Liver (tissue), 3 donors: ENCODE measurements around the gene ZSCAN5A.

Source experiments
- EGR1 ChIP-seq, 2 donors: IDR thresholded peaks; 2 replicates each; pipeline ENCODE4 v1.6.1; 2016 to 2018; ENCODE audit warnings: antibody characterized with exemption in 2 of 2, low read depth in 2 of 2
- GABPA ChIP-seq, 2 donors: IDR thresholded peaks in 1 of 2; conservative IDR thresholded peaks in 1 of 2; 2 replicates each; pipeline ENCODE4 v1.6.1; 2016; ENCODE audit warnings: antibody characterized with exemption in 2 of 2, mild to moderate bottlenecking in 1 of 2, moderate library complexity in 1 of 2
- JUND ChIP-seq, 2 donors: IDR thresholded peaks; 2 replicates each; pipeline ENCODE4 v1.6.1; 2016; ENCODE audit warnings: antibody characterized with exemption in 2 of 2
- TF ChIP-seq, protein P1 (sequence below): fragments of 150-350 bp; IDR thresholded peaks from 2 replicates; pipeline ENCODE4 v1.5.1; 2017; ENCODE audit warnings: improper control_type of control experiment, low read depth, low read length; ENCODE audit not compliant: missing input control
- TF ChIP-seq, protein P2 (sequence below): IDR thresholded peaks from 2 replicates; pipeline ENCODE4 v1.6.1; 2016; ENCODE audit warnings: antibody characterized with exemption
- TF ChIP-seq, protein P3 (sequence below): IDR thresholded peaks from 2 replicates; pipeline ENCODE4 v1.6.1; 2016; ENCODE audit warnings: antibody characterized with exemption
- TF ChIP-seq, protein P4 (sequence below): IDR thresholded peaks from 2 replicates; pipeline ENCODE4 v1.6.1; 2016; ENCODE audit warnings: antibody characterized with exemption, mild to moderate bottlenecking
- donor health status: healthy.
- donor health status: healthy.

DNA sequence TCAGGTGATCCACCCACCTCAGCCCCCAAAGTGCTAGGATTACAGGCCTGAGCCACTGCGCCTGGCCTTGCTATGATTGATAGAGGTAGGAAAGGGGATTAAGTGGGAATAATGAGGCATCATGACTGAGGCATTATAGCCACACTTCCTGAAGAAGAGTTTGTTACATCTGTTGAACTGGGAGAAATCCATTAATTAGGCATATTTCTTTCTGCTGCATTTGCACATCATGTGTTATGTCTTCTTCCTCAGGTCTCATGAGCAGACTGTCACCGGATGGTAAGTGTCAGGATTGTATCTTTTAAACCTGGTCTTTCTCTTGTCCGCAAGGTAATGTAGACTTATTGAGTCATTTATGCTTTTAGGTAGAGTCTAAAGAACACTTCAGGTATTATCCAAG lies 29.9 kb downstream of the ZSCAN5A start:
- TF ChIP-seq, protein P1, sequence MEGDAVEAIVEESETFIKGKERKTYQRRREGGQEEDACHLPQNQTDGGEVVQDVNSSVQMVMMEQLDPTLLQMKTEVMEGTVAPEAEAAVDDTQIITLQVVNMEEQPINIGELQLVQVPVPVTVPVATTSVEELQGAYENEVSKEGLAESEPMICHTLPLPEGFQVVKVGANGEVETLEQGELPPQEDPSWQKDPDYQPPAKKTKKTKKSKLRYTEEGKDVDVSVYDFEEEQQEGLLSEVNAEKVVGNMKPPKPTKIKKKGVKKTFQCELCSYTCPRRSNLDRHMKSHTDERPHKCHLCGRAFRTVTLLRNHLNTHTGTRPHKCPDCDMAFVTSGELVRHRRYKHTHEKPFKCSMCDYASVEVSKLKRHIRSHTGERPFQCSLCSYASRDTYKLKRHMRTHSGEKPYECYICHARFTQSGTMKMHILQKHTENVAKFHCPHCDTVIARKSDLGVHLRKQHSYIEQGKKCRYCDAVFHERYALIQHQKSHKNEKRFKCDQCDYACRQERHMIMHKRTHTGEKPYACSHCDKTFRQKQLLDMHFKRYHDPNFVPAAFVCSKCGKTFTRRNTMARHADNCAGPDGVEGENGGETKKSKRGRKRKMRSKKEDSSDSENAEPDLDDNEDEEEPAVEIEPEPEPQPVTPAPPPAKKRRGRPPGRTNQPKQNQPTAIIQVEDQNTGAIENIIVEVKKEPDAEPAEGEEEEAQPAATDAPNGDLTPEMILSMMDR = no peak
- TF ChIP-seq GABPA (IDR thresholded peaks at IDR 0.05 in 1 of 2, conservative IDR thresholded peaks at IDR 0.05 in 1 of 2) = no peak
- TF ChIP-seq, protein P2, sequence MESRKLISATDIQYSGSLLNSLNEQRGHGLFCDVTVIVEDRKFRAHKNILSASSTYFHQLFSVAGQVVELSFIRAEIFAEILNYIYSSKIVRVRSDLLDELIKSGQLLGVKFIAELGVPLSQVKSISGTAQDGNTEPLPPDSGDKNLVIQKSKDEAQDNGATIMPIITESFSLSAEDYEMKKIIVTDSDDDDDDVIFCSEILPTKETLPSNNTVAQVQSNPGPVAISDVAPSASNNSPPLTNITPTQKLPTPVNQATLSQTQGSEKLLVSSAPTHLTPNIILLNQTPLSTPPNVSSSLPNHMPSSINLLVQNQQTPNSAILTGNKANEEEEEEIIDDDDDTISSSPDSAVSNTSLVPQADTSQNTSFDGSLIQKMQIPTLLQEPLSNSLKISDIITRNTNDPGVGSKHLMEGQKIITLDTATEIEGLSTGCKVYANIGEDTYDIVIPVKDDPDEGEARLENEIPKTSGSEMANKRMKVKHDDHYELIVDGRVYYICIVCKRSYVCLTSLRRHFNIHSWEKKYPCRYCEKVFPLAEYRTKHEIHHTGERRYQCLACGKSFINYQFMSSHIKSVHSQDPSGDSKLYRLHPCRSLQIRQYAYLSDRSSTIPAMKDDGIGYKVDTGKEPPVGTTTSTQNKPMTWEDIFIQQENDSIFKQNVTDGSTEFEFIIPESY = no peak
- TF ChIP-seq, protein P3, sequence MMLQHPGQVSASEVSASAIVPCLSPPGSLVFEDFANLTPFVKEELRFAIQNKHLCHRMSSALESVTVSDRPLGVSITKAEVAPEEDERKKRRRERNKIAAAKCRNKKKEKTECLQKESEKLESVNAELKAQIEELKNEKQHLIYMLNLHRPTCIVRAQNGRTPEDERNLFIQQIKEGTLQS = no peak
- TF ChIP-seq, protein P4, sequence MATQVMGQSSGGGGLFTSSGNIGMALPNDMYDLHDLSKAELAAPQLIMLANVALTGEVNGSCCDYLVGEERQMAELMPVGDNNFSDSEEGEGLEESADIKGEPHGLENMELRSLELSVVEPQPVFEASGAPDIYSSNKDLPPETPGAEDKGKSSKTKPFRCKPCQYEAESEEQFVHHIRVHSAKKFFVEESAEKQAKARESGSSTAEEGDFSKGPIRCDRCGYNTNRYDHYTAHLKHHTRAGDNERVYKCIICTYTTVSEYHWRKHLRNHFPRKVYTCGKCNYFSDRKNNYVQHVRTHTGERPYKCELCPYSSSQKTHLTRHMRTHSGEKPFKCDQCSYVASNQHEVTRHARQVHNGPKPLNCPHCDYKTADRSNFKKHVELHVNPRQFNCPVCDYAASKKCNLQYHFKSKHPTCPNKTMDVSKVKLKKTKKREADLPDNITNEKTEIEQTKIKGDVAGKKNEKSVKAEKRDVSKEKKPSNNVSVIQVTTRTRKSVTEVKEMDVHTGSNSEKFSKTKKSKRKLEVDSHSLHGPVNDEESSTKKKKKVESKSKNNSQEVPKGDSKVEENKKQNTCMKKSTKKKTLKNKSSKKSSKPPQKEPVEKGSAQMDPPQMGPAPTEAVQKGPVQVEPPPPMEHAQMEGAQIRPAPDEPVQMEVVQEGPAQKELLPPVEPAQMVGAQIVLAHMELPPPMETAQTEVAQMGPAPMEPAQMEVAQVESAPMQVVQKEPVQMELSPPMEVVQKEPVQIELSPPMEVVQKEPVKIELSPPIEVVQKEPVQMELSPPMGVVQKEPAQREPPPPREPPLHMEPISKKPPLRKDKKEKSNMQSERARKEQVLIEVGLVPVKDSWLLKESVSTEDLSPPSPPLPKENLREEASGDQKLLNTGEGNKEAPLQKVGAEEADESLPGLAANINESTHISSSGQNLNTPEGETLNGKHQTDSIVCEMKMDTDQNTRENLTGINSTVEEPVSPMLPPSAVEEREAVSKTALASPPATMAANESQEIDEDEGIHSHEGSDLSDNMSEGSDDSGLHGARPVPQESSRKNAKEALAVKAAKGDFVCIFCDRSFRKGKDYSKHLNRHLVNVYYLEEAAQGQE = no peak
- no peak for TF ChIP-seq EGR1 (IDR thresholded peaks at IDR 0.05; ENCODE audit: low read depth in 2 of 2)
- no peak for TF ChIP-seq JUND (IDR thresholded peaks at IDR 0.05)
